K562 (cell line): ENCODE data around the gene KCNT1.

ENCODE experiments used
- BRF2 ChIP-seq: IDR thresholded peaks from 3 replicates; pipeline ENCODE4 v1.6.1; 2011; ENCODE audit warnings: borderline replicate concordance, mild to moderate bottlenecking; ENCODE audit not compliant: insufficient read length, insufficient read depth
- CEBPZ ChIP-seq: fragments of 150-350 bp; IDR thresholded peaks from 2 replicates; pipeline ENCODE4 v1.6.1; 2014; ENCODE audit warnings: low read depth, mild to moderate bottlenecking, low read length, borderline replicate concordance
- EZH2 ChIP-seq: IDR thresholded peaks from 2 replicates; pipeline ENCODE4 v1.6.1; 2012; ENCODE audit warnings: low read depth, mild to moderate bottlenecking, inconsistent platforms, low read length, borderline replicate concordance
- PHF20 ChIP-seq: fragments of 450-650 bp; IDR thresholded peaks from 2 replicates; pipeline ENCODE4 v1.6.1; 2018; ENCODE audit not compliant: partially characterized antibody
- RCOR1 ChIP-seq, 2 experiments: IDR thresholded peaks; 2 replicates each; pipeline ENCODE4 v1.6.1; 2012; ENCODE audit warnings: low read depth in 2 of 2, low read length in 2 of 2, borderline replicate concordance in 1 of 2, improper control_type of control experiment in 1 of 2
- SNRNP70 ChIP-seq: fragments of 200-400 bp; formaldehyde crosslinking; optimal IDR thresholded peaks from 2 replicates; pipeline ENCODE3; 2017; ENCODE audit warnings: low read depth, low read length
- ZBTB33 ChIP-seq: sonication (generic); formaldehyde crosslinking; IDR thresholded peaks from 2 replicates; pipeline ENCODE4 v1.8.1; 2023; ENCODE audit warnings: mild to moderate bottlenecking, missing genetic modification reagents
- ZFX ChIP-seq: sonication (generic); formaldehyde crosslinking; IDR thresholded peaks from 2 replicates; pipeline ENCODE4 v1.8.0; 2022; ENCODE audit warnings: mild to moderate bottlenecking, missing genetic modification reagents, moderate library complexity

GRCh38 chr9:135797507-135798262, 95.7 kb downstream of the KCNT1 start:
- 0 out of 4 replicates have a peak, but pooled peaks of 1 of the 2 experiments have one; percentile 34 for TF ChIP-seq RCOR1 (IDR thresholded peaks at IDR 0.05; ENCODE audit: borderline replicate concordance in 1 of 2, low read depth in 2 of 2, low read length in 2 of 2)
- no peak for TF ChIP-seq ZFX (CRISPR knock-in tag)
- no peak for TF ChIP-seq EZH2
- TF ChIP-seq PHF20, result no peak
- TF ChIP-seq CEBPZ, result no peak
- TF ChIP-seq ZBTB33, result no peak
- TF ChIP-seq BRF2, result no peak
- no peak for TF ChIP-seq SNRNP70
